GM18951 (cell line): ENCODE results near the gene IQSEC1.

Source experiments
- POLR2A ChIP-seq: IDR thresholded peaks from 4 replicates; pipeline ENCODE4 v1.6.1; 2011; ENCODE audit warnings: mild to moderate bottlenecking; ENCODE audit not compliant: insufficient read length, insufficient read depth; ENCODE audit errors: extremely low read depth
- in situ Hi-C: fragments of 300-500 bp; cut with MboI; formaldehyde crosslinking; loops from one replicate; pipeline ENCODE4 v1.12.0; 2022; ENCODE audit warnings: low sequenced_read_pairs, mixed read lengths, inconsistent platforms; ENCODE audit not compliant: unreplicated experiment

Gene IQSEC1

DNA sequence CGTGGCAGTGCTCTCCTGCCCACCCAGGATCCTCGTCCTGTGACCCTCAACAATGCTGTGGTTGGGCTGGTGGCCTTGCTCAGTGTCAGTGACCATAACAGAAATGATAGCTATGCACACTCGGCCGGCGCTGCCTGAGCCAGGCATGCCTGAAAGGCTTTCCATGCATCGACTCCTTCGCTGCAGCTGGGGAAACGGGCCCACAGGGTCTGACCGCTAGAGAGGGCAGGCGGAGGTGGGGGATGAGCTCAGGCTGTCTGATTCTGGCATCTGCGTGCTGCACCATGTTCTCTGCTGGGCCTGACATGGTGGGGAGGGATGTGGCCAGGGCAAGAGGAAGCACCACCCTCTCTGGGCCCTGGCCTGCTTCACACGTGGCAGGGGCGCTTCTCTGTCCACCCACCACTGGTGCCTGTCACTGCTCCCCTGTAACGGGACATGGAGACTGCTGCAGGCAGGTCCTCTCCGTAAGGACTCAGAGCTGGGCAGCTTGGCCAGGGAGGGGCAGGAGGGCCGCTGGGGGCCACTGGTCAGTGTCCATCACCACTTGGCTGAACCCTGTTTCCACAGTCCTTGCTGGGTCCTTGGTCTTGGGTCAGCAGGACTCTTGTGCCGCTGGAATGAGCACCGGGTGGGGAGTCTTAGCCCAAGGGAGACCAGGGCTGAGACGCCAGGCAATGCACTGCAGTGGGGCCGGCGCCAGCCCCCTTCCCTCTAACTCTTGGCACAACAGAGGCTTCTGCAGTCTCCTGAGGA lies 167.7 kb downstream of the IQSEC1 start:
- in situ Hi-C loops: no loop called here
- no peak for TF ChIP-seq POLR2A

DNA sequence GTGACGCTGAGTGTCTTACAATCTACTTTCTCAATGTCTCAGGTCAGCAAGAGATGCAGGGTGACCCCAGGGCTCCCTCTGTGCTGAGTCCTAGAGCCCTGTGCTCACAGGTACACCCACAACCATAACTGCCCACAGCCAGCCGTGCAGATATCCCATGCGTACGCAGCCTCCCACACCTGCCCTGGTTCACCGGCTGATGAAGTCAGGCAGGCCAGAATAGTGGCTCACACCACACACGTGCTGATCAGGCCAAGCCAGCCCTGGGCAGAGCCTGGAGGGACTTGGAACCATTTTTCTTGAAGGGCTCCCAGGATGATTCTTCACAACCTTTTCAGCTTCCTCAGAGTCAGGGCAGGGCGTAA lies 168.3 kb downstream of the IQSEC1 start:
- TF ChIP-seq POLR2A: no peak
- in situ Hi-C loops: no loop called here

DNA sequence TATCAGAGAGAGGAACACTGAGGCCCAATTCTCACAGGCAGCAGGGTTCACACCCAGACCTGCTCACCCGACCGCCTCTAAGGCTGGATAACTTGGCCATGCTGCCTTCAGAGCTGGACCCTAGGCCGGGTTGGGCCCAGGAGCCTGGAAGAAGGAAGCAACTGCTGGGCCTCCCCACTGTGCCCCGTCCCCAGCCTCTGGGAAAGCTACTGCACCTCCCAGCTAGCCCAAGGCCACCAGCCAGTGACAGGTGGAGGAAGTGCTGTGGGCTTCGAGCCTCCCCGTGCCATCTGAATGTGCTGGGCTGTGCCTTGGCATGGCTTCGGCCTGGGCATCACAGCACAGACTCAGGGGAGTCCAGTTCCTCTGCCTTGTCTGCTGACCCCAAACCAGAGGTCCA lies 169.3 kb downstream of the IQSEC1 start:
- in situ Hi-C loops: no loop called here
- TF ChIP-seq POLR2A: no peak

DNA sequence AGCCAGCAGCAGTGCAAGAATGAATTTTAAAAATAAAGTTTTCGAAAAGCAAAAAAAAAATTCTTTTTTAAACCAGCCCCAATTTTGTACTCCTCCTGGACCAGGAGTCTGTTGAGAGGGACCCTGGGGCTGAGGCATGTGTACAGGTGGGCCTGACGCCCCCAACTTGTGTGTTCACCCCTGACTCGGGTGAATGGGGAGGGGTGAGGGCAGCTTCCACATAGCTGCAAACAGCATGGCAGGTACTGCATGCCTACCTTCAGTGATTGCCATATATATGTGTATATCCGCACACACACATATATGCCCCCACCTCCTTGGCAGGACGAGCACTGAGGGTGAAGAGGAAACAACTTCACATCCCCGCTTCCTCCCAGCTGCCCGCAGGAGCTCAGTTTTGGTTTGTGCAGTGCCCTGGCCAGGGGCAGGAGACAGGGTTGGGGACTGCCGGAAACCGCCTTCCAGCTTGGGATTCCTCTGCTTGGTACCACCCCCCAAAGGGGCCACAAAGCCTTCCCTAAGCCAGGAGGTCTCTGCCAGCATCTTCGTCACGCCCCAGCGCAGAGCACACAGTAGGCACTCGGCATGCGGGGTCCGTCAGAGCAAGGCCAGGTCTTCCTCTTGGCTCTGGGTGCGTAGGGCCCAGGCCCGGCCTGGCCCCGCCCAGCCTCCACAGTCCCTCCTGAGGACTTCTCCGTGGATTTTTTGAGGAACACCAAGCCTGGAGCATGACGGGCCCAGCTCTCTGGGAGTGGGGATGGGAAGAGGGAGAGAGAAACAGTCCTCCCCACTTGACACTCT lies 170.0 kb downstream of the IQSEC1 start:
- no peak for TF ChIP-seq POLR2A
- in situ Hi-C loops: no loop called here

DNA sequence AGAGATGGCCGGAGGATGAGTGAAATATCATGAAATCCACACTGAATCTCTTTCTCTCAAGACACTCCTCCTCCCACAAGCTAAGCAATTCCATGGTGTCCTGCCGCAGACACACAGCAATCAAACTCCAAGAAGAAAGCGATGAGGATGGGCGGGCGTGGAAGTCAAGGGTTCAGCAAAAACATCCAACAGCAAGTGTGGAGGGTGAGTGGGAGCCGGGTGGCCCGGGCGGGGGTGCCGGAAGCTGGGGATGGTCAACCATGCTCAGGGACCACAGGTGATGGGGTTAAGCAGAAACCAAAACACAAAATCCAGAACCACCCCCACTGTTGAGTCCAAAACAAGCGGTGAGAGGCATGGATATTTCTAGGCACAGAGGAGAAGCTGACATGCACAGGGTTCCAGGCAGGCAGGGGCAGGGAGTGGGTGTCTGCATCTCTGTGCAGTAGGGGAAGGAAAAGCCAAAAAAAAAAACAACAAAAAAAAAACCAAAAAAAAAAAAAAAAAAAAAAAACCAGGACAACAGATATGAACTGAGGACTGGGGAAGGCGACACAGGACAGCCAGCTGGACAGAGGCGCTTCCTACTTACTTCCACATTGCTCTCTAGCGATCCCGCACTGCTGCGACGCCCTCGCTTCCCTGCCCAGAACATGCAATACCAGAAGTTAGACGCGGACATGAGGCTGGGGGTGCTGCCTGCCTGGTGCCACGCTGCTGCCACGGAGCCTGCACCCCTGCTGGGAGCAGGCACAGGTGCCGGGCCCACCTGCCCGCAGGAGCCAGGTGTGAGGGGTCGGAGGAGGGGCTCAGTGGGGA lies 170.8 kb downstream of the IQSEC1 start:
- in situ Hi-C loops: no loop called here
- TF ChIP-seq POLR2A: no peak

DNA sequence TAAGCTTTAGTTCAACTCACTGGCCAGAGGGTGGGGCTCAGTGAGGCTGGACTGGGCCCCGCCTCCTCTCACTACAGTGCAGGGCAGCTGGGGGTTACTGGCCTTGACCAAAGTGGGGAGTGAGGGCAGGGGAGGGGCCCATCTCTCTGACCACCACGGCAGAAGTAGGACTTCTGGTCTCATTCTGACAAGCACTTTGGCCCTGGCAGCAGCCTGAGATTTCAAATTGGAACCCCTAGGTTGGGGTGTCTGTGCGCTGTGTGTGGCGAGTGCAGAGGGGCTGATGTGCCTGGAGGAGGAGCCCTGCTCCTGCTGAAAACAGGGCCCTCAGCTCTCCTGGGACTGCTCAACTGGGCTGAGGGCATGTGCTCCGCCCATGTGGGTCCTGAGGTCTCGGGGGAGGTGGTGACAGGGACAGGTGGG lies 171.6 kb downstream of the IQSEC1 start:
- in situ Hi-C loops: no loop called here

DNA sequence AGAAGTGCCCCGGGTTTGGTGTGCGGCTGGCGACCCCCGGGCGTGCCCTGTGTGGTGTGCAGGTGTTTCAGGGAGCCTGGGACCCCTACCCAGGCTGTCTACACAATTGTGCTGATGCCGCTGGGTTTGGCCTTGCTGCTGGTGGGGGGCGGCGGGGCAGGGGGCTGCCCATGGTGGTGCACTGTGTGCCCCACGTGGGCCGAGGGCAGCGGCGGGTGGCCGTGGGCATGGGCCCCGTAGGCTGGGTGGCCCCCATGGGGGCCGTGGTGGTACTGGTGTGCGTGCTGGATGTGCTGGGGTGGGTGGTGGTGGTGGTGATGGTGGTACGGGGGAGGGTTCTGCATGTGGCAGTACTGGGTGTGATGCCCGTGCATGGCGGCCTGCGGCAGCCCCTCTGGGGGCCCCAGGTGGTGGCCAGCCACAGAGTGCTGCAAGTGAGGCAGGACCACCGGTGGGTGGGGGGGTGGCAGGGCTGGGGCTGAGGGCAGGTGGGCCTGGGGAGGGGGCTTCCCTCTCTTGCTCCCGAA lies 172.3 kb downstream of the IQSEC1 start:
- in situ Hi-C loops: no loop called here
- no peak for TF ChIP-seq POLR2A

More for the DNA sequence above, 171.6 kb downstream of the IQSEC1 start:
- no peak for TF ChIP-seq POLR2A

DNA sequence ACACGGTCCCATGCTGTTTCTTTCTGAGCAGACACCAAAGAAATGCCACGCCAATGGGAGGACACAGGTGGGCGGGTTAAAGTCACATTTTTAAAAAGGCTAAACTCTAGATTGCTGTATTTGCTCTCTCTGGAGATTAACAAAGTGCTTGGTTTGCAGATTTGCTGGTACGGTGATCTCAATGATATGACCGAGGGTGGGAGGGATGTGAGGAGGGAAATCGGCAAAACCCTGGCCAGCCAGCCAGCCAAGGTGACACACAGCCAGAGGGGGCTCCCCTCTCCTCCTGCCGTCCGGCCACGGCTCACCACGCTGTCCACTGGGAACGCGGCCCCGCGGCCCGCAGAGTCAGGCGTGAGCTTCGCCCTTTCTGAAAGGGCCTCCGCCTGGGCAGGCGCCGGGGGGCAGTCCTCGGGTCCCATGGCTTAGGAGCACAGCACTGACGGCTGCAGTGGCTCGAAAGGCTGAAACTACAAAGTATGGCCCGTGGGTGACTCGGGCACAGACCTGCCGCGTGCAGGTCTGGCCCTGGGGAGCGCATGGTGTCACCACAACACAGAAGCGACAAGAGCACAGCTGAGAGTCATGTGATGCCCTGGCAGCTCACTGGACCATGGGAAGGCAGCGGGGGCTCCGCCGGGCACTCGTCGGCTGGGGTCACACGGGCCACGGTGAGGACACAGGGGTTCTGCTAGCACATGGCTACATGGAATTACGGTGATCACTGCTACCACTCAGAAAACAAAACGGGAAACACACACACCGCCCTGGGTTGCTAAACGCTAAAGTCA lies 174.1 kb downstream of the IQSEC1 start:
- in situ Hi-C loops: no loop called here
- no peak for TF ChIP-seq POLR2A

DNA sequence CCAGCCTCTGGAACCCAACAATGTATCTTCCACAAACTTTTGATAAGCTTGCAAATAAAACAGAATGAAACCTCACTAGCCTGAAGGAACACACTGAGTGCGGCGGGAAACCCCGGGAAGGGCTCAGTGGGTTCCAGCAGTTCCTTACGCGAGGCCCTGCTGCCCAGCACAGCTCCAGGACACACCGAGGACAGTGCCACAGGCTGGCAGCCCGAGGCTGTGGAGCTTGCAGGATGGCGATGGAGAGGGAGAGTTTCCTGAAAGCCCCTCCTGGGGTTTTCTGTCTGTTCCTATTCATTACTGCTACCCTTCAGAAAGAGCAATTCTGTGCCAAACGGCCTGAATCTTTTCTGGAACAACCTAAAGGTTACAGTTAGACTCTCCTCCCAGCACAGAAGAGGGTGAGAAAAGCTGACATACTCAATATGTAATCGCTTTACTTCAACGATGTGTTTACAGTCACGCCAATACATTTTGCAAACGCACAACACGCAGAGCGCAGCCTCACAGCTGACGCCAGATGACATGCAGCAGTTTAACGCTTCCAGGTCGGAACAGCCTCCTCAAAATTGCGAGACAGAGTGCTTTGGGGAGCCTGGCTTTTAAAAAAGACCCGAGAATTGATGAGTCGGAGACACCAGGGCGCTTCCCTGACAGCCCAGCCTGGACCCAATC lies 174.8 kb downstream of the IQSEC1 start:
- no peak for TF ChIP-seq POLR2A
- in situ Hi-C loops: no loop called here

DNA sequence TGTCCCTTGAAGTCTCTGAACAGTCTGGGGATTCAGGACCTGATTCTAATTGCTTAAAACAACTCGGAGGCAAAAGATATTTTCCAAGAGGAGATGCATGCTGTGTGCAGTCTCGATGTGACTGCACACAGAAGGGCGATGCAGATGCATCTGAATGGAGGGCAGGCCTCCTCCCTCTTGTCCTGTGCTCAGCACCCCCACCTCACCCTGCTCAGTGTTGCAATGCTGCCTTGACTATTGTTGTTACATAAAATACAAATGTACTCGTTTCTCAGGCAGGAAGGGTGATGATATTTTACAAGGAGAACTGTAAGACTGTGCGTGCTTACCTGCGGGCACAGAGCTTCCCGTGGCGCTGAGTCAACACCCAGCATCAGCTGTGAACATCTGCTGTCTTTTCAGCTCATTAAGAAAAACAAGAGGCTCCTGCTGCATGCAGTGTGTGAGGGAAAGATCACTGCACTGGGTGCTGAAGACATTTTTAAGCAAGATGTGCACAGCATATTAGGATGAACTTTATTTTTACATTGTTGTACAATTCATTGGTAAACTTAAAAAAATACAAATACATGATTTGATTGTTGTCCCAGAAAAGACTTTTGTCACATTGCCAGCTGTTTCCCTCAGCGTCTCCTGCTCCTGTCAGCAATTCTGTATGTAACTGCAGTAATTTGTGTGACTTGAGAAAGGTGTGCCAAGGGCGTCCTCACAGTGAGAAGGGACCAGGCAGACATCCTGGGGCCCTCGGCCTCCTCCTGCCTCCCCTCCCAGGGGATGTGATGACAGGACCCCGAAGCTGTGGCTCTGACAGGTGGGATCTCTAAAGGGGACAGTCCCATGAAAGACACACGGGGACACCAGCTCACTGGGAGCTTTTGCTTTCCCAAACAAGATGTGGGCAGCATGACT lies 175.6 kb downstream of the IQSEC1 start:
- in situ Hi-C loops: no loop called here
- TF ChIP-seq POLR2A: no peak
